RWPE2 (cell line): ENCODE measurements around the gene ACOT4.
A peak's percentile ranks its signal among the peaks of the same experiment; 100 is the strongest.
"Not testable (repeated sequence)": the region's sequence is repeated elsewhere in the genome, so short reads cannot be mapped to it uniquely, and the experiment has no call there.

Experiments used
- ATAC-seq: fragments of 200-7000 bp; cut with Tn5 transposase; 3 replicates; pipeline ENCODE4 v1.9.1; 2021; ENCODE audit warnings: low read depth
- DNase-seq: peaks from one replicate; pipeline ENCODE4 v3.0.0-alpha.2; 2020; ENCODE audit warnings: low spot score
- H3K27ac ChIP-seq: fragments of 450-650 bp; 2 replicates; pipeline ENCODE4 v1.5.1; 2017; ENCODE audit warnings: mild to moderate bottlenecking; ENCODE audit not compliant: poor library complexity, severe bottlenecking
- H3K27me3 ChIP-seq: fragments of 250-450 bp; sonication (Bioruptor Pico); 2 replicates; pipeline ENCODE4 v1.5.1; 2021; ENCODE audit warnings: mild to moderate bottlenecking, moderate library complexity; ENCODE audit not compliant: insufficient read depth, poor library complexity, severe bottlenecking
- H3K36me3 ChIP-seq: fragments of 250-450 bp; sonication (Bioruptor Pico); 2 replicates; pipeline ENCODE4 v1.5.1; 2020; ENCODE audit warnings: low read depth, mild to moderate bottlenecking, moderate library complexity
- H3K4me1 ChIP-seq: fragments of 250-450 bp; sonication (Bioruptor Pico); 2 replicates; pipeline ENCODE4 v1.5.1; 2021; ENCODE audit warnings: mild to moderate bottlenecking, moderate library complexity; ENCODE audit not compliant: insufficient read depth, poor library complexity, severe bottlenecking
- H3K4me3 ChIP-seq: fragments of 250-450 bp; sonication (Bioruptor Pico); 2 replicates; pipeline ENCODE4 v1.5.1; 2021; ENCODE audit warnings: mild to moderate bottlenecking, moderate library complexity; ENCODE audit not compliant: severe bottlenecking
- H3K9me3 ChIP-seq: fragments of 250-450 bp; sonication (Bioruptor Pico); 2 replicates; pipeline ENCODE4 v1.5.1; 2021; ENCODE audit warnings: mild to moderate bottlenecking, moderate library complexity; ENCODE audit not compliant: severe bottlenecking
- CTCF ChIP-seq: fragments of 450-650 bp; IDR thresholded peaks from one replicate; pipeline ENCODE4 v1.5.1; 2017; ENCODE audit warnings: mild to moderate bottlenecking, moderate library complexity; ENCODE audit not compliant: poor library complexity, severe bottlenecking

ACOT4 gene

GRCh38 chr14:73633116-73634010 lies 41.7 kb downstream of the ACOT4 start:
- peak overlapping the region; percentile 29 for H3K4me3 ChIP-seq
- H3K27ac ChIP-seq = no peak overlapping the region
- H3K4me1 ChIP-seq = no peaks in the 10 kb centered on the region
- H3K27me3 ChIP-seq = no peaks in the 10 kb centered on the region
- no peak for DNase-seq
- ATAC-seq = peak; percentile 85
- no peaks in the 10 kb centered on the region for H3K36me3 ChIP-seq
- peak; percentile 99 for TF ChIP-seq CTCF
- no peaks in the 10 kb centered on the region for H3K9me3 ChIP-seq

- Histone ChIP-seq H3K4me3 (peak overlapping the region; percentile 29), H3K4me1 (no peaks in the 10 kb centered on the region), H3K36me3 (no peaks in the 10 kb centered on the region), H3K27ac (no peak overlapping the region), H3K9me3 (no peaks in the 10 kb centered on the region), H3K27me3 (no peaks in the 10 kb centered on the region)
- DNase-seq (no peak), ATAC-seq (peak; percentile 51)
- peak; percentile 16 for TF ChIP-seq CTCF
Observed at GRCh38 chr14:73634011-73634833, 42.5 kb downstream of the ACOT4 start.

GRCh38 chr14:73636355-73636754 lies 44.7 kb downstream of the ACOT4 start:
- not testable (repeated sequence) for ATAC-seq, H3K9me3 ChIP-seq, H3K27me3 ChIP-seq, DNase-seq, H3K27ac ChIP-seq, H3K4me3 ChIP-seq, H3K36me3 ChIP-seq, H3K4me1 ChIP-seq

GRCh38 chr14:73637830-73638229 lies 46.2 kb downstream of the ACOT4 start:
- ATAC-seq (no peak), DNase-seq (no peak)
- Histone ChIP-seq H3K4me3 (no peak overlapping the region), H3K27ac (no peak overlapping the region), H3K4me1 (peaks cover 8% of the 10 kb centered on the region), H3K27me3 (no peaks in the 10 kb centered on the region), H3K36me3 (no peaks in the 10 kb centered on the region), H3K9me3 (no peaks in the 10 kb centered on the region)
- TF ChIP-seq CTCF = no peak

- Histone ChIP-seq H3K4me1 (peaks cover 8% of the 10 kb centered on the region), H3K36me3 (no peaks in the 10 kb centered on the region), H3K27me3 (no peaks in the 10 kb centered on the region), H3K9me3 (no peaks in the 10 kb centered on the region), H3K27ac (no peak overlapping the region), H3K4me3 (no peak overlapping the region)
- DNase-seq (no peak), ATAC-seq (no peak)
- no peak for TF ChIP-seq CTCF
Observed at GRCh38 chr14:73640796-73641365, 49.2 kb downstream of the ACOT4 start.
